DOHH2 (cell line): ENCODE results near the gene ZBTB5.

Experiments
- EZH2phosphoT487 ChIP-seq: fragments of 200-600 bp; sonication (generic); IDR thresholded peaks from 2 replicates; pipeline ENCODE4 v1.6.1; 2017; ENCODE audit warnings: borderline replicate concordance, mild to moderate bottlenecking, antibody characterized with exemption, low read length, moderate library complexity, mixed read lengths
- TF ChIP-seq, protein P1 (sequence below): fragments of 200-600 bp; sonication (generic); IDR thresholded peaks from one replicate; pipeline ENCODE4 v1.5.1; 2014; ENCODE audit warnings: antibody characterized with exemption, mild to moderate bottlenecking, low read depth, low read length; ENCODE audit not compliant: poor library complexity, severe bottlenecking

DNA sequence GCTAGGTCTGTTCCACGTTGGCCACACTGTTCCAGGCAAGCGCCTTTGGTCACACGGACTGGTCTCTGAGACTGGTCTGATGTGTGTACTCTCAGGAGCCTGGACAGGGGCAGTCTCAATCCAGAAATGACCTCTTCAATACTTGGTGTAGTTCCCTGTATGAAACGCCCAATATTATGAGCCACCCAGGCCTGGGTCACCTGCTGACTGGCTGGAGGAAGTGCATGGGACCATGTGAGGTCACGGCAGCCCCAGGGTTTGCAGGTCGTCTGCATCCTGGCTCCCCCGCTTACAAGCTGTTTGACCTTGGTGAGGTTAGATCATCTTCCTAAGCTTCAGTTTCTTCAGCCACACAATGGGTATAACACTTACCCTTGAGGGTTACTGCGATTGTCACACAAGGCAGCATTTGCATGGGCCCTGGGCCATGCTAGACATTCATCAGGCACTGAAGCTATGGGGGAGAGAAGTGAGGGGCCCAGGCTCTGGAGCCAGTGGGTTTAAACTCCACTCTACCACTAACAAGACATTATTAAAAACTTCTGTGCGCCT lies 47.9 kb downstream of the ZBTB5 start:
- TF ChIP-seq, protein P1, sequence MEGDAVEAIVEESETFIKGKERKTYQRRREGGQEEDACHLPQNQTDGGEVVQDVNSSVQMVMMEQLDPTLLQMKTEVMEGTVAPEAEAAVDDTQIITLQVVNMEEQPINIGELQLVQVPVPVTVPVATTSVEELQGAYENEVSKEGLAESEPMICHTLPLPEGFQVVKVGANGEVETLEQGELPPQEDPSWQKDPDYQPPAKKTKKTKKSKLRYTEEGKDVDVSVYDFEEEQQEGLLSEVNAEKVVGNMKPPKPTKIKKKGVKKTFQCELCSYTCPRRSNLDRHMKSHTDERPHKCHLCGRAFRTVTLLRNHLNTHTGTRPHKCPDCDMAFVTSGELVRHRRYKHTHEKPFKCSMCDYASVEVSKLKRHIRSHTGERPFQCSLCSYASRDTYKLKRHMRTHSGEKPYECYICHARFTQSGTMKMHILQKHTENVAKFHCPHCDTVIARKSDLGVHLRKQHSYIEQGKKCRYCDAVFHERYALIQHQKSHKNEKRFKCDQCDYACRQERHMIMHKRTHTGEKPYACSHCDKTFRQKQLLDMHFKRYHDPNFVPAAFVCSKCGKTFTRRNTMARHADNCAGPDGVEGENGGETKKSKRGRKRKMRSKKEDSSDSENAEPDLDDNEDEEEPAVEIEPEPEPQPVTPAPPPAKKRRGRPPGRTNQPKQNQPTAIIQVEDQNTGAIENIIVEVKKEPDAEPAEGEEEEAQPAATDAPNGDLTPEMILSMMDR = no peak
- TF ChIP-seq EZH2phosphoT487 = no peak
